Muscle of arm (tissue), 12 donors: ENCODE measurements around the gene CEP72. TPM values are rescaled to one million over a fixed set of nuclear protein-coding genes. Genes with fewer than 3 reads are reported as not detected.
"Not testable (repeated sequence)": the region's sequence is repeated elsewhere in the genome, so short reads cannot be mapped to it uniquely, and the experiment has no call there.

Experiments
- DNase-seq: peaks from one replicate; pipeline ENCODE4 v3.0.0-alpha.2; 2013
- polyA plus RNA-seq, 12 donors: library from polyadenylated mRNA; unstranded; fragments of 120-200 nt; gene quantifications; one replicate each; pipeline ENCODE4 v1.2.1, GENCODE V29; 2013; ENCODE audit not compliant: insufficient read length in 12 of 12

Gene CEP72
- polyA plus RNA-seq, 12 donors = 3.1 to 7.5 (median 4.2) TPM; not detected in 2

DNA sequence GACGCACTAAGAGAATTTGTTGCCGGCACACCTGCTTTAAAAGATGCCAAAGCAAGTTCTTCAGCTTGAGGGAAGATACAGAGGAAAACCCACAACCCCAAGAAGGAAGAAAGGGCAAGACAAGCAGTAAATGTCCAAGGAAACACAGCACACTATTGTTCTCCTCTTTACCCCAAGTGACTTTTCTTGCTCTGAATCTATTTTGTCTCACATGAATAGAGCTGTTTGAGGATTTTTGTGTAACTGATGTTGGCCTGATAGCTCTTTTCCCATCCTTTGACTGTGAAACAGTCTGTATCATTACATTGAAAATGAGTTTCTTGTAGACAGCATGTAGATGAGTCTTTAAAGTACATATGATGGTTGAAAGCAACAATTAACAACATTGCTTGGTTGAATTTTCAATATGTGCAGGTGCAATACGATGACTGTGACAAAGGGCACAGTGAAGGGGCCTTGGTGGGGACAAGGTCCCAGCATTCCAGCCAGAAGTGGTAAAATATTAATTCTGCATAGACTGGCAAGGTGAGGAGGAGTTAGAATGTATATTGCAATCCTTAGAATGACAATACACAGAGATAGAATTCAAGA, 16.8 kb upstream of the CEP72 start:
- no peak for DNase-seq

DNA sequence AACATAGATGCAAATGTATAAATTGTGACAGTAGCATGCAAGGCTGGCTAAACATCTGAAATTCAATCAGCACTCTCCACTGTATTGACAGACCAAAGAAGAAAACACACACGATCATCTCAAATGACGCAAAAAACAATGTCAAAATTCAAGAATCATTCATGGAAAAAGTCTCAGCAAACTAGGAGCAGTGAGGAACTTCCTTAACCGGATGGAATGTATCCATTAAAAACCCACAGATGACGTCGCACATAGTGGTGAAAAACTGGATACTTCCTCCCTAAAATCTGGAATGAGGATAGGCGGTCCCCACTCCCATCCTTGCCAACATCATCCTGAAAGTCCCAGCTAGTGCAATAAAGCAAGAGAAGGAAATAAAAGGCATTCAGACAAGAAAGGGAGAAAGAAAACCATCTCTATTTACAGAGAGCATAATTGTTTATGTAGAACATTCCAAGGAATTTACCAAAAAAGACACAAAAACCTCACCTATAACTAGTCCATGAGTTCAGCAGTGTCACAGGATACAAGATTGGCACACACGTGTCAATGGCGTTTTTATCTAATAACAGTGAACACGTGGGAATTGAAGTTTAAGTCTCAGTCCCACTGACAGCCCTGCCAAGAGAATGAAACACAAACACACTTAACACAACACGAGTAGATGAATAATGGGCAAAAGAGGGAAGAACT, 14.1 kb upstream of the CEP72 start:
- no peak for DNase-seq

DNA sequence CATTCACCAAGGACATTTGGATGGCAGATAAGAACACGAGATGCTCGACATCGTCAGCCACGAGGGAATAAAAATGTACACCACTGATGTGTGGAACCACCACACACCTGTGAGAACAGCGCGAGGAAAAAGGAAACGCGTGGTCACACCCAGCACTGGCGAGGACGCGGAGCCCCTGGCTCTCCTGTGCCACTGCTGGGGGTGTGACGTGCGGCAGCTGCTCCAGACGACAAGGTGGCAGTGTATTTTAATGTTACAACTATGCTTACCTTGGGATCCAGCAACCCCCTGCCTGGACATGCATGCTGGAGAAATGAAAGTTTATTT, 13.6 kb upstream of the CEP72 start:
- no peak for DNase-seq

DNA sequence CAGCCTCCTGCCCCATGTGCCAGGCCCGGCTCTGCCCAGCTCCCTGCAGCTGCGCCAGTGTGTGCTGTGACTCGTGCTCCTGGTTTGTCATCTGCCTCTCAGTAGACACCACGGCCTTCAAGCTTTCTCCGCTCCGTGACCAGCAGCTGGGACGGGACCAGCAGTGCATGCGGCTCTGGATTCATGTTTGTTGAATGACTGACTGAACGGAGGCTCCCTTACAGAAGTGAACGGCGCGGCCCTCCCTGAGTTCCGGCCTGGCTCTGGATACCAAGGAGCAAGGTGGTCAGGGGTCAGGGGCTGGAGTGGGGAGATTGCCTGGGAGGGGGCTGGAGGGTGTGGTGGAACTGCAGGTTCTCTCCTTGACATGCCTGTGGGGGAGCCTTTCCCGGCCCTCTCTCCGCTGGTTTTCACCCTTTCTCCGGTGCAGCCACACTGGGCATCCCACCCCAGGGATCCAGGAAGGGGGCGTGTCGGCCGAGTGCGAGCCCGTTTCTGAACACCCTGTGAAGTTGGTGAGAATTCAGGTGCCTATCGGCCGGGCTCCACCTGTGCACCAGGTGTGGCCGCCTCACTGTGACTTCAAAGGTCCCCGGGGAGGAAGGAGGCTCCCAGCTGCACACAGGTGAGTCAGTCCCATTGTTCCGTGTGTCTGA, 11.1 kb upstream of the CEP72 start:
- DNase-seq = no peak

DNA sequence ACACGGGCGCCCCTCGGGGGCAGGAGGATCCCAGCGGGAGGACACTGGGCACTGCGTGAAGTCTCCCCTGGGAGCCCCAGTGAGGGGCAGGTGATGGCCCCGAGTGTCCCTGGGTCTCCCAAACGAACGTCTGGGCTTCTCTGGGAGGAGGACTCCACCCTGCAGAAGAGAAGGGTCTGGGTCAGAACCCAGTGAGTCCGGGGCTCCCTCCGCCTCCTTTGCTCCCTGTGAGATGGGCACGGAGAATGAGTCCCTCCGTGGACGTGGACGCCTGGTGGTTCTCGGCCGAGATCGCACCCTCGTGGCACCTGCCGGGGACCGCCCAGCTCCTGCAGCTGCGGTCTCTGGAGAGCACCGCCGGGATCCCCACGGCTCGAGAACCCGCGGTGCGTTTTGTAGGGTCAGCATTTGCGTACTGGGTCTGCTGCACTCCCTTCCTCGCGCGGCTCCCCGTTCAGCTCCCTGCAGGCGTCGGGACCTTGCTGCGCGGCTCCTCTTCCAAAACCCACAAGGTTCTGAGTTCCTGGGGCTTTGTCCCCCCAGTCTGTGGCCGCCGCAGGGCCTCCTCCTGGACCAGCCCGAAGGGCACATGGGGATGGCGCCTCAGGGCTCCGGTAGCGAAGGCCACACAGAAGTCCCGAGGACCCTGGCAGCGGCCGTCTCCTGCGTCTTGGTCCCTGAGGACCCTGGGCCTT, 10.2 kb upstream of the CEP72 start:
- no peak for DNase-seq

DNA sequence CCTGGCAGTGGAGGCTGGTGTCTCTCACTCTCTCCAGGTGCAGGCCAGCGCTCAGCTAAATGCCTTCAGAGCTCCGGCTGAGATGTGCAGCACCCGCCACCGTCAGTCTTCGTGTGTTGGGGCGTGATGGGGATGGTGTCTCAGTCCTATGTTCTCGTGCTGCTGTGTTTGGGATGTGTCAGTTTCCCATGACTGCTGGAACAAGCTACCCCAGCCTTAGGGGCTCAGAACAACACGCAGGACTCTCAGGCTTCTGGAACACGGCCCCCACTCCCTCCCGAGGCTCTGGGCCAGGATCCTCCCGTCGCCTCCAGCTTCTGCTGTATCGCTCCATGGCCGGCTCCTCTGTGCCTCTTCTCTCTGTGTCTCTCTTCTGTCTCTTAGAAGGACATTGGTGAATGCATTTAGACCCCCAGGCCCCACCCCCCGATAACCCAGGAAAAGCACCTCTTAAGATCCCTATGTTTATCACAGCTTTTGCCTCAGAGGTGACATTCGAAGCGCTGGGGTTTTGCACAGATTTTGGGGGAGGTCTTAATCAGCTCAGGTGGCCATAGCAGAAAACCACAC, 9.6 kb upstream of the CEP72 start:
- no peak for DNase-seq

DNA sequence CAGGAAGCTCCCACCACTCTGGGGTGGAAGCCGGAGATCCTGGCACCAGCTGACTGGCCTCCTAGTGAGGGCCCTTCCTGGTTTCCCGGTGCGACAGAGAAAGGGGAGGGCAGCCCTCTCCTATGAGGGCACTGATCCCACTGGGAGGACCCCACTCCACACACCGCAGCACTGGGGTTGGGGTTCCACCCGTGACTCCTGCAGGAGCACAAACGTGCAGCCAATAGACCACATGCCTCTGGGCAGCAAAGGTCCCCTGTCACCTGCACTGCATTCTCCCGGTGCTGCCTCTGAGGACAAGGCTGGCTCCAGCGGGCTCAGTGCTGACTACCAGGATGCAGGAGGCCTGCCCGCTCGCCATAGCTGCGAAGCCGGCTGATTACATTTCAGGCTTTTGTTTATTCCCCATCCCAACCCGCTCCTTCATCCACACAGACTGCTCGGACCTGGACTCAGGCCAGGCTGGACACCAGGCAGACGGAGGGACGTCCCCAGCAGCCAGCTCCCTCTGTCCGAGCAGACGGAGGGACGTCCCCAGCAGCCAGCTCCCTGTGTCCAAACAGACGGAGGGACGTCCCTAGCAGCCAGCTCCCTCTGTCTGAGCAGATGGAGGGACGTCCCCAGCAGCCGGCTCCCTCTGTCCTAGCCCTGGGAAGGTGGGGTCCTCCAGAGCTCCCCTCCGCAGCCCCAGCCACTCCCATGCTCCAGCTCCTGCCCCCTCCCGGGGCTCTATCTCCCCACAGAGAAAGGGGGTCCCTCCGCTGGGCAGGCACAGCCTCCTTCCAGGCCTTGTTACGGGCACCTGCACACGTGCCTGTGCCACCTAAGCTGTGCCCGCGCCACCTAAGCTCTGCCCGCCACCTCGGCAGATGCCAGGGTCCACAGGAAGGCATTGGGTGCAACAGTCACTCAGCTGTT, 8.8 kb upstream of the CEP72 start:
- DNase-seq = no peak

DNA sequence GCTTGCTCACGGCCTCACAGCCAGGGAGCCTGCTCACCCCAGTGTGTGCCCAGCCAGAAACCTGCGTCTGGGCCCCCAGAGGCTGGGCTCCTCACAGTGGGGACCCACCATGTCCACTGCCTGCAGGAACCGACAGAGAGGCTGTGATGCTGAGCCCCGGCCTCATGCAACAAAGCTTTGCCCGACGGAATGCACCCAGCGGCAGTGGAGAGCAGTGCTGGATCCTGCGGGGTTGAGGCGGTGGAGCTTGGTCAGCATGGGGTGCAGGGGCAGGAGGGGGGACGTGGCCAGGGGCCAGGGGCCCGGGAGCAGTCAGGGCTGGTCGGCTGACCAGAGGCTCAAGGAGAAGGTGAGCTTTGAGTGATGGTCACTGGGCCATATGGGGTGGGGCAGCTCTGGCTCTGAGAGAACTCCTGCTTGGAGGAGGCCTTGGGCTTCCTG, 7.7 kb upstream of the CEP72 start:
- no peak for DNase-seq

DNA sequence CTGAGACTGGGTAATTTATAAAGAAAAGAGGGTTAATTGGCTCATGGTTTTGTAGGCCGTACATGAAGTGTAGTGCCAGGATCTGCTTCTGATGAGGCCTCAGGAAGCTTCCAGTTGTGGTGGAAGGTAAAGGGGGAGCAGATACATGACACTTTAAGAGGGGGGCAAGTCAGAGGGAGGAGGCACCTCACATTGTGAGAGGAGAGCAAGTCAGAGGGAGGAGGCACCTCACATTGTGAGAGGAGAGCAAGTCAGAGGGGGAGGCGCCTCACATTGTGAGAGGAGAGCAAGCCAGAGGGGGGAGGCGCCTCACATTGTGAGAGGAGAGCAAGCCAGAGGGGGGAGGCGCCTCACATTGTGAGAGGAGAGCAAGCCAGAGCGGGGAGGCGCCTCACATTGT, 7.0 kb upstream of the CEP72 start:
- not testable (repeated sequence) for DNase-seq

DNA sequence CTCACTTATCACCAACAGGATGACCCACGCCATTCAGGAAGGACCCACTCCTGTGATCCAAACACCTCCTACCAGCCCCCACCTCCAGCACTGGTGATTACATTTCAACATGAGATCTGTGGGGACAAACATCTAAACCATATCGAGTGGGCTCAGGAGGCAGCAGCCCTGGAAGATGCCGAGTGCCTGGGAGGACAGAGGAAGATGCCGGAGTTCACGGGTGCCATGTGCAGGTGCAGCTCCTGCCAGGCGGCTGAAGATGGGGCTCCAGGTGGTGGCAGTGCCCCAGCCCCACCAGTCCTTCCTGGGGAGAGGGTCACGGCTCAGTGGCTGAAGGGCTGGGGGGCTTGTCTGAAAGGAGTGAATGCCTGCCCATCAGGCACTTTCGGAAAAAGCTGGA, 6.1 kb upstream of the CEP72 start:
- no peak for DNase-seq

DNA sequence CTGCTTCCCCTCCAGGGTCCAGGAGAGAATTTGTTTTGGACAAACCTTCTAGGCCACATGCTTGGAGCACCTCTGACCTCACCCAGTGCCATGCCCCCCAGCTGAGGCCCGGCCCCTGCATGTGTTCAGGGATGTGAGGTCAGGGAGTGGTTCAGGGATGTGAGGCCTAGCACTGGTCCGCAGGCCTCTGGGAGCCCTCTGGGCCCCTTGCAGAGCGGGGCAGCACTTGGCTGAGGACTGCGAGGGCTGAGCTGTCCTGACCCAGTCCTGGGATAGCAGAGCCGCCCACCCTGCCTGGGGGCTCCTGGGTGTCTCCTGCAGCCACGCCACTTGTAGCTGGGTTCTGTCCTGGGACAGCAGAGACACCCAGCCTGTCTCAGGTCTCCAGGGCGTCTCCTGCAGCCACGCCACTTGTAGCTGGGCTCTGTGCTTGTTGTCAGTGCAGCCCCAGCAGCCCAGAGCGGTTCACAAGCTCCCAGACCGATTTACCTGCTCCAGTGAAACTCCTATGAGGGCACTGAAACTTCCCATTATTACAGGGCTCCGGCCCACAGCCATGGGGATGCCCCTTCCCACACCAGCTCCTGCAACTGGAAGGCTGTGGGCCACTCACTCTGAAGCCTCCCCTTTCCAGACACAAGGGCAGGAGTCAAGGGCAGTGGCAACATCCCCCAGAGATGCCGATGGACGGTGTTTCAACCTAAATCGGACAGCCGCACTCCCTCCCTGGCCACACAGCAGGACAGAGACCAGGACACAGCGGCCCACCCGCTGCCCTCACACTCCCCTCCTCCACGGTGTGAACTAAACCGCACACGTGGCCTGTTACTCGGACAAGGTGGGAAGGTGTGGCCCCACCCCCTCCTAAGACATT, 5.4 kb upstream of the CEP72 start:
- DNase-seq = no peak

DNA sequence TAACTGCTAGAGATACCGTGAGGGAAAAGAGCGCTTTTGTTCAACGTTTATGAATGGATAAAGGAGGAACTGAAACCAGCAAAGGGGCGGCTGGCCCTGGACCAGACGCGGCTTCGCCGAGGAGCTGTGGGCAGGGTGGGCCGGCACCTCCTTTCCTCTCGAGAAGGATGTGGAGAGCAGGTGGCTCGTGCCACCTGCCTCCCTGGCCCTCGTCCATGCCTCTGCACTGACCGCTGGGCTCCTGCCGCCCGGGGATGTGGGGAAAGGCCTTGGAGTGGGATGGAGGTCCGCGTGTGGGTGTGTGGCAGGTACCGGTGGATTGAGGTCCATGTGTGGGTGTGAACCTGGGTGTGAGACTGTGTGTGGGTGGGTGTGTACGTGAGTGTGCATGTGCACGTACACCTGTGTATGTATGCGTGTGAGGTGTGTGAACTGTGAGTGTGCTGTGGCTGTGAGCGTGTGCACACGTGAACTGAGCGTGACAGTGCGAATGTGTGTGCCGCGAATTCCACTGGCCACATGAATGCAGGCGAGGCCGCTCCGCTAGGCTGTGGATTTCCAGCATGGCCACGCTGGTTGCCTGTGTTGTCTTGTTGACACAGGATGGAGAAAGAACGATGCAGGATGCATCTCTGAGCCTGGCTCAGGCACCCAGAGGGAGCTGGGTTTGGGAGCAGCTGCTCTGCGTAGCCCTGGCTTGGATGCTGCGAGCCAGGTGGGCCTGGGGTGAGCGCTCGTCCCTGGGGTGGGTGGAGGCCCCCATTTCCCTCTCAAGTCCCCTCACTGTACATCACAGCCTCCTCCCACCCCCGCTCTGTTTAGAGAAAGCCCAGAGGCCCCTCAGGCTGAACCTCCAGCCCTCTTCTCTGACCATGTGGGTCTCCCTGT, 4.4 kb upstream of the CEP72 start:
- no peak for DNase-seq

DNA sequence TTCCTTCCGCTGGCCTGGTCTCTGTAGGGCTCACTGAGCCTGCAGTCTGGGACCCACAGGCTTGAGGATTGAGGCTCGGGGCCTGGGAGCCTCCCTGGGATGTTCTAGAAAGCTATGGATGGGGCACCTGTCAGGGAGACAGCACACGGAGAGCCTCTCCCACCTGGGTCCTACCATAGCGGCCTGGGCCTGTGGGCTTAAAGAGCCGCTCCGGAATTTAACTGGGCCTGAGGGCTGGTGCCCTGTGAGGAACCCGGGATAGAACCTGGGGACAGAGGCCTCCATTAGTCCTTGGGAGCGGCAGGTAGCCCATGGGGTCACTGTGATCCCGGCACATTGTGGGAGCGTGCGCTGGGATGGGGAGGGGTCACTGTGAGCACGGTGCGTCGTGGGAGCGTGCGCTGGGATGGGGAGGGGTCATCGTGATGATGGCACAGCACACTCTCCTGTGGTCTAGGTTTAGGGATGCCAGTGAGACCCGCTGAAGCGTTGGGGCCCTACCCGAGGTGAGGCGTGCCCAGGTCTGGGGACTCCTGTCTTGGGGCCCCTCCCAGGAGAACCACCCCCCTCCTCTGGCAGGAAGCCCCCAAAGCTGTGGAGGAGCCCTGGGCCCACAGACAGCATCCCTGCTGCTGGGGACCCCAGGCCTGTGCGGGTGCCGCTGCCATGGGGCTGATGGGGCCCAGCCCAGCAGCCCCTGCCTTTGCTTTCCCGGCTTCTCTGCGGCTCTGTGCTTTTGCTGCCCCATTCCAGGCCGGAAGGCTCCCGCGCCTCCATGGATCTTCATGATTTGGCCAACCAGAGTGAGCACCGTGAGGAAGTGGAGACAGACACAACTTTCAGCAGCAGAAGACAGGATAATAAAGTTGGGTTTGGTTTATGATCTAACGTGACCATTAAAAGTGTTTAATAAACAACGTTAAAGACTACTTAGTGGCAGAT, 3.4 kb upstream of the CEP72 start:
- DNase-seq = no peak

DNA sequence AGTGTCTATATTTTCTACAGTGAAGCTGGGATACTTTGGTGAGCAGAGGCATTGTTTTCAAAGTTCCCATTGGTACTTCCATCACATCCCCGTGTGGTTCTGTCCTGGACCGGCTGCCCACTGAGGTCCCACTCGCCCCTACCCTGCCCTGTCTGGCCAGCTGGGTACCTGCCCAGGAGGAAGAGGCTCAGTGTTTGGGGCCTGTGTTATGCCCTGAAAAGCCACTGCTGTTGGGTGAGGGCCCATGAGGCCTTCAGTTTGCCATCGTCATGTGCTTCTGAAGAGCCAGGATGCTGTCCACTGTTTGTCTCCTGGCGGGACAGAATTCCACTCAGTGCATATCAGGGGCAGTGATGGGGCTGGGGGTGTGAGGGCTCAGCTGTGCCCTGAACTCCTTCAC, 2.6 kb upstream of the CEP72 start:
- no peak for DNase-seq

DNA sequence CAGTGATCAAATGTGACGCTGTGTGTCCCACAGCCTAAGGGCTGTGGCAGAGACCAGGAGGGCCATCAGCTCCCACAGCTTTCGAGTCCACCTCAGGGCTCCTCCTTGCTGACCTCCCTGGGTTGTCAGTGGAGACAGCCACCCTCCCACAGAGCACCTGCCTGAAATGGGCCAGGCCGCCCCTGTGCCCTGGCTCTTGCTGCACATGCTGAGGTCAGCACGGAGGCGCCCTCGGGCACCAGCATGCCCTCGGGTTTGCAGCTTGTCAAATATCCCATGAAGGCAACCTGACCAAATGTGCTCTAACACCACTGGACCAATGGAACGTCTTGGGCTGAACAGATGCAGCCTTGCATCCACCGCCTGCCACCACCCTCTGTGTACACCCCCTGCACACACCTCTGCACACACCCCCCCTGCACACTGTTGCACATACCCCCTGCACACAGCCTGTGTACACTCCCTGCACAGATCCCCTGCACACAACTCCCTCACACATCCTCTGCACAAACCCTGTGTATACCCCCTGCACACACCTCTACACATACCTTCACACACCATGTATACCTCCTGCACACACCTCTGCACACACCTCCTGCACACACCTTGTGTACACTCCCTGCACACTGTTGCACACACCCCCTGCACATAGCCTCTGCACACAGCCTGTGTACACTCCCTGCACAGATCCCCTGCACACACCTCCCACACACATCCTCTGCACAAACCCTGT, 2.0 kb upstream of the CEP72 start:
- DNase-seq = no peak

DNA sequence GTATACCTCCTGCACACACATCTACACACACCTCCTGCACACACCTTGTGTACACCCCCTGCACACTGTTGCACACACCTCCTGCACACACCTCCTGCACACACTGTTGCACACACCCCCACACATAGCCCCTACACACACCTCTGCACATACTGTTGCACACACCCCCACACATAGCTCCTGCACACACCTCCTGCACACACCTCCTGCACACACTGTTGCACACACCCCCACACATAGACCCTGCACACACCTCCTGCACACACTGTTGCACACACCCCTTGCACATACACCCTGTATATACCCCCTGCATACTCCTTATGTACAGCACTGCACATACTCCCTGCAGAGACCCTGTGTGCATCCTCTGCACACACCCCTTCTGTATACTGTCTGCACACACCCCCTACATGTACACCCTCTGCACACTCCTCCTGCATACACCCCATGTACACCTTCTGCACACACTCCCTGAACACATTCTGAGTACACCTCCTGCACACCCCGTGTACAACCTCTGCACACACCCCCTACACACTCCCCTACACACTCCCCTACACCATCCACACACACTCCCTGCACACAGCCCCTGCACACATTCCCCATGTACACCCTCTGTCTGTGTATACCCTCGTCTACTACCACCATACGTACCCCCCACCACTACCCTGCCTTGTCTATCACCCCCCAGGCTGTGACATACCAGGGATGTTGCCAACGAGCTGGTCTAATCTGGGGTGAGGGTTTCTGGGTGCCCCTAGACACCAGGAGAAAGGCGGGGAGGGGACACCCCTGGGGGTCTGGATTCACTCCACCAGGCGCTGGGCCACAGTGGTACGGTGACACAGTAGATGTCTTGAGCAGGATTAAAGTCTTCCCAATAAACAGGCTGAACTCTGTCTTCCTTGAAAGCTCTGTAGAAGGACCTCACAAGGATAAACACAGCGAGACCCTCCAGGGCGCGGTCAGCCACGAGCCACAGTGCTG, 1.1 kb upstream of the CEP72 start:
- DNase-seq = no peak
